HepG2 (cell line): ENCODE results near the gene HOXB5. TPM values are rescaled to one million over a fixed set of nuclear protein-coding genes. Genes with fewer than 3 reads are reported as not detected.

Source experiments
- ATAC-seq: fragments of 200-7000 bp; cut with Tn5 transposase; 3 replicates; pipeline ENCODE4 v1.9.1; 2020; ENCODE audit warnings: mild to moderate bottlenecking, moderate library complexity
- BruUV-seq: library from RNA; stranded (reverse); fragments of 400-500 nt; replicated peaks from 2 replicates; lab custom pipeline; 2021; lab: Mats Ljungman, UMichigan
- CTCF ChIA-PET: fragments of 300-600 bp; formaldehyde crosslinking; extraction: SDS; loops from one replicate; lab custom pipeline; 2021; ENCODE audit warnings: low total read pairs, inconsistent platforms, low intra/inter-chr PET ratio; lab: Yijun Ruan, JAX
- POLR2A ChIA-PET: fragments of 350-600 bp; sonication (Branson Sonifier 250); formaldehyde crosslinking; loops from one replicate; lab custom pipeline; 2020; ENCODE audit warnings: antibody characterized with exemption, inconsistent platforms; lab: Yijun Ruan, JAX
- DNase-seq: peaks from one replicate; pipeline ENCODE4 v3.0.0-alpha.2; 2015; ENCODE audit warnings: low spot score
- FAIRE-seq: peaks from 3 replicates; lab custom pipeline; 2011; peaks lifted over from hg19 to GRCh38; lab: Jason Lieb, UNC
- H2AFZ ChIP-seq: one replicate; pipeline ENCODE4 v1.6.1; 2011; ENCODE audit warnings: low read length, inconsistent platforms
- H3K27ac ChIP-seq: fragments of 300-600 bp; 3 replicates; pipeline ENCODE4 v1.8.0; 2011; ENCODE audit warnings: mixed run types, mild to moderate bottlenecking, mixed read lengths, low read length, inconsistent platforms; ENCODE audit not compliant: insufficient read depth; ENCODE audit errors: extremely low read length
- H3K27me3 ChIP-seq, 2 experiments: fragments of 200-600 bp in 1 of 2; 2 replicates in 1 of 2; 3 replicates in 1 of 2; pipeline versions ENCODE4 v1.6.0 to v1.8.0; 2011; ENCODE audit warnings: low read length in 2 of 2, mild to moderate bottlenecking in 2 of 2, moderate library complexity in 2 of 2, inconsistent platforms in 1 of 2; ENCODE audit not compliant: insufficient read depth in 2 of 2, control insufficient read depth in 1 of 2
- H3K36me3 ChIP-seq, 2 experiments: fragments of 200-600 bp in 1 of 2; replicated peaks in 1 of 2; 2 replicates in 1 of 2; 3 replicates in 1 of 2; pipeline versions ENCODE4 v1.5.1 to v1.8.0; 2011; ENCODE audit warnings: low read length in 2 of 2, inconsistent platforms in 1 of 2; ENCODE audit not compliant: insufficient read depth in 2 of 2, control insufficient read depth in 1 of 2
- H3K4me1 ChIP-seq: 2 replicates; pipeline ENCODE4 v1.5.1; 2012; ENCODE audit warnings: low read length, inconsistent platforms; ENCODE audit not compliant: insufficient read depth
- H3K4me2 ChIP-seq: 2 replicates; pipeline ENCODE4 v1.6.0; 2011; ENCODE audit warnings: low read depth, low read length, inconsistent platforms
- H3K4me3 ChIP-seq, 3 experiments: fragments of 200-600 bp in 1 of 3; sonication (generic), shearing (Covaris generic) in 1 of 3; replicated peaks in 1 of 3; 2 replicates each; pipeline ENCODE4 v1.5.1; 2011 to 2016; ENCODE audit warnings: low read length in 3 of 3, inconsistent platforms in 2 of 3, low read depth in 2 of 3, mild to moderate bottlenecking in 2 of 3, control low read depth in 1 of 3, mixed read lengths in 1 of 3; ENCODE audit not compliant: insufficient read depth in 1 of 3
- H3K79me2 ChIP-seq: one replicate; pipeline ENCODE4 v1.6.1; 2011; ENCODE audit warnings: low read length, inconsistent platforms; ENCODE audit not compliant: insufficient read depth
- H3K9ac ChIP-seq: 2 replicates; pipeline ENCODE4 v1.6.0; 2011; ENCODE audit warnings: mild to moderate bottlenecking, low read depth, low read length, inconsistent platforms; ENCODE audit not compliant: insufficient read depth
- H3K9me3 ChIP-seq: 2 replicates; pipeline ENCODE4 v1.5.1; 2012; ENCODE audit warnings: mild to moderate bottlenecking, low read length
- H4K20me1 ChIP-seq: 2 replicates; pipeline ENCODE4 v1.6.0; 2011; ENCODE audit warnings: inconsistent platforms, mild to moderate bottlenecking, low read length, moderate library complexity; ENCODE audit not compliant: insufficient read depth
- ELF3 ChIP-seq: IDR thresholded peaks from 2 replicates; pipeline ENCODE4 v1.6.1; 2016; ENCODE audit warnings: missing genetic modification reagents, missing compliant biosample characterization
- FOXA1 ChIP-seq, 2 experiments: fragments of 450-650 bp in 1 of 2; sonication (generic) in 1 of 2; formaldehyde crosslinking in 1 of 2; IDR thresholded peaks; 2 replicates each; pipeline versions ENCODE4 v1.4.0 to v1.6.1; 2016 to 2020; ENCODE audit warnings: missing genetic modification reagents in 1 of 2
- MTA1 ChIP-seq: sonication (generic); formaldehyde crosslinking; IDR thresholded peaks from 2 replicates; pipeline ENCODE4 v1.4.0; 2020; ENCODE audit warnings: missing genetic modification reagents, mild to moderate bottlenecking, borderline replicate concordance
- SOX13 ChIP-seq, 3 experiments: fragments of 450-650 bp in 1 of 3; sonication (generic) in 1 of 3; formaldehyde crosslinking in 1 of 3; IDR thresholded peaks in 2 of 3; conservative IDR thresholded peaks in 1 of 3; 2 replicates each; pipeline versions ENCODE4 v1.5.0 to v1.6.1; 2016 to 2020; ENCODE audit warnings: antibody characterized with exemption in 1 of 3, mild to moderate bottlenecking in 1 of 3, missing compliant biosample characterization in 1 of 3, missing genetic modification reagents in 1 of 3, moderate library complexity in 1 of 3
- THAP11 ChIP-seq: IDR thresholded peaks from 2 replicates; pipeline ENCODE4 v1.6.1; 2016; ENCODE audit warnings: missing biosample characterization, missing genetic modification reagents
- ZNF382 ChIP-seq: sonication (generic); formaldehyde crosslinking; IDR thresholded peaks from 2 replicates; pipeline ENCODE4 v1.5.0; 2020; ENCODE audit warnings: missing genetic modification reagents, mild to moderate bottlenecking, borderline replicate concordance
- ZNF709 ChIP-seq: sonication (generic); formaldehyde crosslinking; IDR thresholded peaks from 2 replicates; pipeline ENCODE4 v1.5.0; 2020; ENCODE audit warnings: mild to moderate bottlenecking, missing genetic modification reagents
- ZXDC ChIP-seq: sonication (generic); formaldehyde crosslinking; IDR thresholded peaks from 2 replicates; pipeline ENCODE4 v1.5.0; 2020; ENCODE audit warnings: mild to moderate bottlenecking, missing genetic modification reagents
- WGBS: methylation state at CpG from one replicate; pipeline ENCODE4 v1.1.6; 2017; ENCODE audit warnings: low lambda C conversion rate; 5-methylcytosine and 5-hydroxymethylcytosine counted together
- in situ Hi-C: cut with HindIII; loops from 2 replicates; pipeline ENCODE4 v1.10.0; 2017; ENCODE audit warnings: low pct_unique_long_range_greater_than_20kb; ENCODE audit not compliant: extremely low pct_ligation_motif_present
- intact Hi-C: fragments of 100-400 bp; cut with micrococcal nuclease; formaldehyde crosslinking; loops from one replicate; pipeline ENCODE4 v1.10.0; 2022; ENCODE audit not compliant: unreplicated experiment
- polyA plus RNA-seq, 8 experiments: library from polyadenylated mRNA; depleted of rRNA in 3 of 8; stranded (reverse) in 7 of 8; unstranded in 1 of 8; fragments of >200 nt; fragmentation: Illumina TruSeq in 4 of 8; extraction: Trizol in 4 of 8; gene quantifications; 2 replicates each; pipeline versions ENCODE4 v1.2.1 to v1.2.3, GENCODE V29; 2011 to 2016; ENCODE audit warnings: low read depth in 4 of 8, missing spikeins in 1 of 8, mixed read lengths in 1 of 8; ENCODE audit not compliant: insufficient read depth in 1 of 8
- total RNA-seq, 5 experiments: library from RNA; depleted of rRNA; stranded (reverse); fragments of >200 nt; fragmentation: Illumina TruSeq; extraction: Trizol; gene quantifications; 2 replicates each; pipeline ENCODE4 v1.2.3, GENCODE V29; 2016; ENCODE audit warnings: low read depth in 1 of 5

The HOXB5 gene
- total and polyA plus RNA-seq, 2 of the 13 experiments (the other 11 are each of a cell fraction or from before 2014, with no cell fraction given) = not detected

GRCh38 chr17:48608494-48608834, 14.9 kb upstream of the HOXB5 start:
- intact Hi-C loops (no loop called here), in situ Hi-C loops (no loop called here)
- no peak overlapping the region for H2AFZ ChIP-seq
- BruUV-seq = no TSS peak
- no peak overlapping the region for H3K4me3 ChIP-seq
- ATAC-seq = no peak
- H4K20me1 ChIP-seq = no peaks in the 10 kb centered on the region; the same call in 1 of the 2 replicates
- WGBS = 63% methylated on average over 1 of the region's 1 CpG
- DNase-seq = no peak
- POLR2A ChIA-PET = no interaction called here
- H3K27me3 ChIP-seq = peaks cover 23 to 95% of the 10 kb centered on the region in 2 experiments; a peak in 4 of 5 replicates
- H3K27ac ChIP-seq = no peak overlapping the region
- no peaks in the 10 kb centered on the region for H3K36me3 ChIP-seq
- H3K4me2 ChIP-seq = no peak overlapping the region
- no peak for FAIRE-seq
- TF ChIP-seq ZNF382 (CRISPR knock-in tag) (no peak), THAP11 (CRISPR knock-in tag) (no peak), ELF3 (no peak), FOXA1 (IDR thresholded peaks at IDR 0.05) (no peak), FOXA1 (CRISPR knock-in tag; IDR thresholded peaks at IDR 0.05) (no peak), ZNF709 (CRISPR knock-in tag) (no peak), SOX13 (IDR thresholded peaks at IDR 0.05) (no peak), SOX13 (CRISPR knock-in tag; conservative IDR thresholded peaks at IDR 0.05 in 1 of 2, IDR thresholded peaks at IDR 0.05 in 1 of 2) (no peak), ZXDC (CRISPR knock-in tag) (no peak), MTA1 (CRISPR knock-in tag) (no peak)
- no peaks in the 10 kb centered on the region for H3K79me2 ChIP-seq
- H3K9me3 ChIP-seq = no peaks in the 10 kb centered on the region
- peaks cover 23% of the 10 kb centered on the region for H3K4me1 ChIP-seq
- CTCF ChIA-PET = no interaction called here
- H3K9ac ChIP-seq = no peak overlapping the region
